ENCODE data around the gene BBS2.

BBS2 gene

DNA sequence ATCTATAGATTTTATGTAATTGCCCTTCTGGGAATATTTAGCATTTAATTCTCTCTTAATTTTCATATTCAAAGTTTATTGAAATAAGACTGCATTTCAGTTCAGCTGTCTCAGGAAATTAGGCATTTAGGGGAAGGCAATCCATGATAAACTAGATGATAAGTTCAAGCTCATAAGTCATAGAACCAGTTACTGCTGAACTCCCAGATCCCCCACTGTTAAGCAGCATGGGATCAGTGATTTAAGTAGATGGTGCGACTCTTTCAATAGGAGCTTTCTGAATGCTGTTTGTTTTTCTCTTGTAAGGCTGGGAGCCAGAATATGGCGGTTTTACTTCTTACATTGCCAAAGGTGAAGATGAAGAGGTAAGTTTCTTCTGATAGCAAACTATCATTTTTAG is 44.6 kb downstream of the BBS2 start:
- peak; percentile 5 to 22 for DNase-seq

DNA sequence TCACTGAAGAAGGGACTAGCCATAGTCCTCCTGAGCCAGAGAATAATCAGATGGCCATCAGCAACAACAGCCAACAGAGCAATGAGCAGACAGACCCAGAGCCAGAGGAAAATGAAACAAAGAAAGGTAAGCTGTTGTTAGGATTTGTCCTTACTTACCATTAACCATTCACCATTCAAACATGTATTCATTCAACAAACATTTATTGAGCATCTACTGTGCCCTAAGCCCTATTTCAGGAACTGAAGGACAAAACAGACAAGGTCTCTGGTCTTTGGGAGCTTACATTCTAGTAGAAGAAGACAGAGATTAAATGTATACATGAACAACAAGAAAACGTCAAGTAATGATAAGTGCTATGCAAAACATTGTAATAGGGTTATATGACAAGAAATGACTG is 49.2 kb downstream of the BBS2 start:
- no peak for DNase-seq

DNA sequence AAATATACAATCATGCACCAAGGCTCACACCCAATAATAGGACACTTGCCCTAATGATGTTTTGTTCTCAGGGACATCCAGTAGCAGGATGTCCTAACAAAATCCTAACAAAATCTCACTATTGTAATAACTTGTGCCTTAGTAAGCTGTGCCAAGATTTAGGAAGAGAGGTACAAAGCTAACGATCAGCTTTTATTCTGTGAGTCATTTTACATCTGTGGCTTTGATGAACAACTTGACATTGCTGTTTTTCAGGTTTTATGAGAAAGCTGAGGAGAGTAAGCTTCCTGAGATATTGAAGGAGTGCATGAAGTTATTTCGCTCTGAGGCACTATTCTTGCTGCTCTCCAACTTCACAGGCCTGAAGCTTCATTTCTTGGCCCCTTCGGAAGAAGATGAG is 49.6 kb downstream of the BBS2 start:
- no peak for DNase-seq

DNA sequence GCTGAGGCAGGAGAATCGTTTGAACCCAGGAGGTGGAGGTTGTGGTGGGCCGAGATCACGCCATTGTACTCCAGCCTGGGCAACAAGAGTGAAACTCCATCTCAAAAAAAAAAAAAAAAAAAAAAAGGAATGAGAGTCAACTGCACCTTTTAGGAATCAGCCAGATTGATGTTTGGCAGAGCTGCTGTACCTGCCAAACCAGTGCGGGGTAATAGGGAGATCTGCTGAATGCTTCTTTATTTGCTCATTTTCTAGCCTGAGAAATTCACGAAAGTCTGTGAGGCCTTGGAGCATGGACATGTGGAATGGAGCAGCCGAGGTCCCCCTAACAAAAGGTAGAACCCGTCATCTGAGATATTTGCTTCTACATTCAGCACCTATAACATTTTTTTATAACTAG is 50.1 kb downstream of the BBS2 start:
- no peak for DNase-seq

DNA sequence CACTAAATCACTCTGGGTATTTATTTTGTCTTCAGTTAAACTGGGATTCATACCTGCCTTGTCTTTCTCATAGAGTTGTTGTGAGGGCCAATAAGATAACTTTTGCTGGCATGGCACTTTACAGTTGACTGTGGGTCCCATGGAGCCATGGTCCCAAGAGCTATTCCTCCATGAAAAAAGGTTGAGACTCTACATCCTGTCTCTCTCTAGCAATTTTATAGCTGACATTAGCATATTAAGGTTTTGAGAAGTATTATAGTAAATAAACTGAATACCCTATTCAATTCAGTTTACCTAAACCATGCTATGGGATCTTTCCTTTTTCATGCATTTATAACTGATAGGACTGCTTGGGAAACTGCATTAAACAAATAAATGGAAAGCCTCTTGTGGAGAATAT is 51.0 kb downstream of the BBS2 start:
- DNase-seq: no peak

DNA sequence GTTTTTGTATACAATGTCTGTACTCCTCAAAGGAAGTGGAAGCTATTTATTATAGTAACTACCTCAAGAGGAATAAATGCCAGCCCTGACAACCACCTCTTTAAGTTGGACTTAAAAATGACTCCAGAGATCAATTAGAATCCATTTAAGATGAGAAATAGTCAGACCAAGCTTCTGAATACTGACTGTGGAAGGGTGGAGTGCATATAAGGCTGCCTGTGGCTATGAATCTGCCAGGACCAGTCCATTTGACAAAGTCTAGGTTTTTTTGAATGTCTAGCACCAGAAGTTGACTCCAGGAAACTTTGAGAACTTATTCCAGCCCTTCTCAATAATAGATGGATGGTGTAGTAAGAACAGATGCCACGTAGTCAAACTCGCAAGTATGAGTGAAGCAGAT is 53.5 kb downstream of the BBS2 start:
- DNase-seq: no peak

DNA sequence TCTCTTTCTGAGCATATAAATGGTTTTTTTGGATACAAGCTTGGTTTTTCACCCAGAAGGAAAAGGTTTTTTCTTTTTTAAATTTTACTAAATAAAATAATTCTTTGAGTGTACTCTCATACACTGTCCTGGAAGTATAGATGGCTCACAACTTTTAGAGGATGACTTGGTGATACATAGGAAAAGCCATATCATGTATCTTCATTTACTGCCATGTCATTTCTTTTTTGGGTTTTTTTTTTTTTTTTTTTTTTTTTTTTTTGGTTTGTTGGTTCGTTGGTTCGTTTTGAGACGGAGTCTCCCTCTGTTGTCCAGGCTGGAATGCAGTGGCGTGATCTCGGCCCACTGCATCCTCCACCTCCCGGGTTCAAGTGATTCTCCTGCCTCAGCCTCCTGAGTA is 56.7 kb downstream of the BBS2 start:
- DNase-seq: no peak

DNA sequence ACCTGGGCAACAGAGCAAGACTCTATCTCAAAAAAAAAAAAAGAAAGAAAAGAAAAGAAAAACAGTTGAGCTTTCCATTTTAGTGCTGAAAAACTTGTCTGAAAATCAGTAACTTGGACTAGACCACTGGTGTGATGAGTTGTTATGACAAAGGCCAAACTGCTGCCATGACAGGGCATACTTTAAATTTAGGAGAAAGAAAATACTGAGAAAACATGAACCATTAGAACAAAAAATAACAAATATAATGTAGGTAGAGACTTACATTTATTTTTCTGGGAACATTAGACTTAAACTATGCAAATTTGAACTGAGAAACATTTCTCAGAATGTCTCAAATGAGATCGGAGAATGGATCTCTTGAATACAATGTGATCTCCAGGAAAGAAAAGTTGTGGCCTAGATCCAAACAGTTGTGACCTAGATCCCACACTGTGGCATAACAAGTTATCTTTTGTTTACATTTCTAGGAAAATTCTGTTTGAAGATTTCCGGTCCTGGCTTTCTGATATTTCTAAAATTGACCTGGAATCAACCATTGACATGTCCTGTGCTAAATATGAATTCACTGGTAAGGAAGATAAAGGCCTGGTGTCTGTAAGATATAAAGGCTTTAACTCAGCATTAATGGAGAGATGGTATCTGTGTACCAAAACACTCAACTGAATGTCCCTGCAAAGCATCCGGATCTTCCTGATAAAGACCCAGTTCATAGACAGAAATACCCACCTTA is 57.6 kb downstream of the BBS2 start:
- no peak for DNase-seq

DNA sequence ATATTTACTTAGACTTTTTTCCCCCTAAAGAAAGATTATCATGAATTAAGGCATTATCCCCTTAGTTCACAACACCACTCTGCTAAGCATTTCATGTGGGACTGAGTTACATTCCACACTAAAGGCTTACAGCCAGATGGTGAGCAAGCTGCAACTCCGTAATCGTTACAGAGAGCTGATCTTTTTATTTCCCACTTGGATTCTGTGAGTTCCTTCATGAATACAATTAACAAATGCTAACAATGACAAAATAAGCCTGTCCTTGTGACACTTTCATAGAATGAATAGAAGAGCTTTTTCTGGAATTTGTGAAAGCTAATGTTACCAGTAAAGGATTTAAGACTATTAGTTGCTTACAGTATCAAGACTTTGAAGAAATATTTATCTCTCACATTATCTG is 59.7 kb downstream of the BBS2 start:
- no peak for DNase-seq

DNA sequence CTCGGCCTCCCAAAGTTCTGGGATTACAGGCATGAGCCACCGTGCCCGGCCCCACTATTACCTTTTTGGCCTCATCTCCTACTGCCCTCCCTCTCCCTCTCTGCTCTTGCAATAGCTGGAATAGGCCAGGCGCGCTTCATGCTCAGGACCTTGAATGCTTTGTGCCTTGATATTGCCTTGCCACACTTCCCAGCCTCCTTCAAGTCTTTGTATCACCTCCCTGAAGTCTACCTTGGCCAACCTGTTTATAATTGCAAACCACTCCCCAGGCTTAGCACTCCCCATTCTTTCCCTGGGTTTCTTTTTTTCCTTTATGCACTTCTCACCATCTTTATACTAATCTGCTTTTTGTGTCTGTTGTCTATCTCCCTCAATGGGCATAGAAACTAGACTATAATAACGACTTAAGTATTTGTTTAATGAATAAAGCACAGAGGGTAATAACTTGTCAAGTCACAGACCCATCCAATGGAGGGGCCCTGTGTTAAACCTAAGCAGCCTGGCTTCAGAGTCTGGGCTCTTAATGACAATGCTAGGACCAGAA is 61.8 kb downstream of the BBS2 start:
- DNase-seq: no peak

DNA sequence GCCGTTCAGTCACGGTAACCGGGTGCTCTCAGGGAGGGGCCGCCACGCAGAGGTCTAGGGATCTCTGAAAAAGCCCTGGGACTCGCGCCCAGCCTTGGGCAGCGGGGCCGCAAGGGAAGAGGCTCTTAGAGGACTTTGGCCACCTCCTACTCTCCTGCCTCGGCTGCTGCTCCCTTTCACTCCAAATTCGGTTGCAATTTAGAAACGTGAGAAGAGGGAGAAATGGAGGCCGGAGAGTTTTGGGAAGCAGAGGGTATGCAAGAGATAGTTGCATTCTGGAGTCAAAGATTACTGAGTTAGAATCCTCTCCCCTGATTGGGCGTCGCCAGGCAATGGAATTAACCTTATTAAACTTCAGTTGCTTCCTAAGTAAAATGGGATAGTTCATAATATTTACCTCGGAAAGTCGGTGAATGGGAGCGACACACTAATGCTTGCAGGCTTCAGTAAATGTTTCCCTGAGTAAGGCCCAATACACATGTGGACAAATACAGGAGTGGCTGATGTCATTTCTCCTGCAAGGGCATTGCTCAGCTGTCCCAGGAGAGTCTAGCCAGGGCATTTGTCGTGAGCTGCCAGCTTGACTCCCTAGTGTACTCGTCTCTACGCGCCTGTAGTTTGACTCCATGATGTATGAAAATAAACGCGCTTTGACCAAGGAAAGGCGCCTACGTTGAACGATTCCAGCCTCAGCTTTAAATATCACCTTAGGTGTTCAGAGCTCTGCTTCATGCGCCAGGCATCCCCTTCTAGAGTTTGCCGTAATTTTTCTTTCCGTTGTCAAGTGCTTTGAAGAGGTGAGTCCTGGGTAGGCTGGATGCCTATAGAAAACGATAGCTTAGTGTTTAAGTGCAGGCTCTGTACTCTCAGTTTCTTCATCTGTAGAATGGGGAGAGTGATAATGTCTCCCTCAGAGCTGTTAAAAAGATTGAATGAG is 67.8 kb downstream of the BBS2 start:
- peak in 1 of 2 experiments; percentile 23 for DNase-seq

DNA sequence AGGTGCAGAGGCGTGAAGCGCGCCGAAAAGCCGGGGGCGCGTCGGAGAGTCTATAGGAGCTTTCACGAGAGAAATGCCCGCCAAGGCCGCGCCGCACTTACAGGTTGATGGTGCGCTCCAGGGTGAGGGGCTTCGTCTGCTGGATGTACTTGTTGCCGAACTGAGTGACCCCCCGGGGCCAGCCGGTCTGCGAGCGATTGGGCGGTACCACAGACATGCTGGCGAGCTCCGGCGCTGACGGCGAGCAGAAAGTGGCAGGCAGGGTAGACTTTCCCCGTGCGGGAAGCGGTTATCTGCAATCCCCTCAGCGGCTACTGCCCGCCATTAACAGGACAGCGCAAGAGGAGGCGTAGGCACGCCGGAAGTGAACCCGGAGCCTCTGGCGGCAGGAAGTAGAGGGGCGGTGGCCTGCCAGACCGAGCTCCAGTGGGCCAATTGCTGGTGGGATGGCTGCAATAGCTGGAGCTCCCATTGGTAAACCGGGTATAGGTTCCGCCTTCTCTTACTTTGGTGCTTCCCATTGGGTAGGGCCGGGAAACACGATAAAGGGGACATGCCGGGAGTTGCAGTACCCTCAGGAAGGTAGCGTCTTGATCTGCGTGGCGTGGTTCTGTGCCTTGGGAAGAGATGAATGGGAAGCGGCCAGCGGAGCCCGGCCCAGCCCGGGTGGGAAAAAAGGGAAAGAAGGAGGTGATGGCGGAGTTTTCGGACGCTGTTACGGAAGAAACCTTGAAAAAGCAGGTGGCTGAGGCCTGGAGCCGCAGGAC is 68.7 kb downstream of the BBS2 start, which contains the start of the genes NUDT21 and OGFOD1:
TSS of gene NUDT21 (minus strand) at position 347 of the 767 bp plus-strand sequence. CDS start at position 217, 130 bp downstream.
TSS of gene OGFOD1 (plus strand) at position 569 of the 767 bp plus-strand sequence. CDS start at position 628, 59 bp downstream.
- DNase-seq: peak; percentile 91 to 94

DNA sequence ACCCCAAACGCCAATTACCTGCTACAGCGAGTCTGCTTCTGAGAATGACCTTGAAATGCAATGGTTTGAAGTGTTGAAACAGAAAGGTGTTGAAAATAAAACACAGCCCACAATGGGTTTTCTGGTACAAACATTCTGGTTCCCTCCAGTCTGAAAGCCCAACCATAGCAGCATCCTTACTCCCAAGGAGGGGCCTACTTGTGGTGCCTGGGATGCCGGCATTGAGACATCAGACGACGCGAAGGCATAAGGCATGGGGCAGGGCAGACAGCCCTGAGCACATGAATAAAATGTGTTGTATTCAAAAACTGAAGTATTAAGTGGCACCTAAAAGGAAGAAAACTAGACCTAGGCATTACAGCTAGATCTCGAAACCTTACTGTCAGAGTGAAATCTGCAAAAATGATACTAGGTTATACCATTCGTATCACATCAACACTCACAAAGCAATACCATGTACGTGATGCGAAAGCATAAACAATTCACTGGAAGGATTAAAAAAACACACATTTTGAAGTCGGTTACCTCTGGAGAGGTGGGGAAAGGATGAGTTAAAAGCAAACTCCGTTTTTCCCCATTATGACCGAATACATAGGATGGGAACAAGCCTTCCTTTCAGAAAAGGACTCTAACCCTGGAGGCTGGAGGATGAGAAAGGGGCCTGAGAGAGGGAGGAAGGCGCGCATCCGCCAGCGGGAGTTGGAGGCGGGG is 69.4 kb downstream of the BBS2 start:
- no peak for DNase-seq

DNA sequence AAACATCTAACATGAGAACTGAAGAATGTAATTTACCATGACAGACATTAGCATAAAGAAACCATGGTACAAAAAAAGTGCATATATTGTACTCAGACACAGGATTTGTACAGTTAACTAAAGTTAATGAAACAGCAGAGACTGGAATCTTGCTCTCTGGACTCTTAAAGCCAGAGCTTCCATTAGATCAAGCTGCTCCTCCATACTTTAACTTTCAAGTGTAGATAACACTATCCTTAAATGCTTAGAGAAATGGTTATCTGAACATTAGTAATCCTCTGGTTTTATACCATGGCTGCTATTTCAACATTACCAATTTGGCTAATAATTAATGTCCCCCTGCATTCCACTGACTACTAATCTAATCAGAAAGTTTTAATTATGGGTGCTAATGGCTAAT is 71.8 kb downstream of the BBS2 start:
- DNase-seq: no peak

DNA sequence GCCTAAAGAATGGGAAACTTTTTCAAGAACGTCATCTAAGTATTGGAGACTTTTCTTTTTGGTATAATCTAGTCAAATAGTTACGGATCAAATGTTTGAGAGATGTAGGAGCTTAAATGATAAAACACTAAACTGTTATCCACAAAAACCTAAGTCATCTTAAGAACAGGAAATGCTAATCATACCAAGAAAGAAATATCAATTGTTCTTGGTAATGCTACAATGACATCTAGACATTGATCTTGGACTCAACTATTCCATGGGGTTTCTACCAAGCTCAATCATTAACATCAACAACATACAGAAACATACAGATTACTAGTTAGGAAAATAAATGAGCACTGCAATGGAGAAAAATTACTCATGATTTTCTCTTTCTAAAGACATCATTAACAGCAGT is 72.5 kb downstream of the BBS2 start:
- no peak for DNase-seq

DNA sequence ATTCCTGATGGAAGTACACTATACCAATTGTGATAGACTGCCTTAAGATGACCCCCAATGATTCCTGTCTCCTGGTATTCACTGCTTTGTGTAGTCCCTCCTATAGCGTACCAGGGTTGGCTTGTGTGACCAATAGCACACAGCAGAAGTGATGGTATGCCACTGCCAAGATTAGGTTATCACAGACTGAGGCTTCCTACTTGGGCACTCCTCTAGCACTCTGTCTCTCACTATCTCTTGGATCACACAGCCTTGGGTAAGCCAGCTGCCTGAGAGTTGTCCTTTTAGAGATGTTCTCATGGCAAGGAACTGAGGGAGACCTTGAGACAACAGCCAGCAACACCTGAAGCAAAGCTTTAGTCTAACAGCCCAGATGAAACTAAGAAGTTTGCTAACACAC is 81.8 kb downstream of the BBS2 start:
- no peak for DNase-seq

DNA sequence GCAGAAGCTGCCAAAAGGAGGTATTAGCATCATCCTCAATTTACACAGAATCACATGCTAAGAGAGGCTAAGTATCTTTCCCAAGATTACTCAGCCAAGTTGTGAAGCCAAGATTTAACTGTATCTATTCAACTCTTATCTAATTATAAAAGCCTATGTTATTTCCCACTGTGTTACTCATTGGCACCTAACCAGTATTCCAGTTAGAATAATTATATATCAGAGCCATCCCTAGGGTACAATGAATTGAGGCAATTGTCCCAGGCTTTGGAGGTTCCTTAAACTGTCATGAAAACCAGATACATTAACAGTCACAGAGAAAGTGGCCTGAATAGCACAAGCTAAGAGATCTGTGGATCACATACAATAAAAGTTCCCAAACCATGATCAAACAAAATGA is 83.6 kb downstream of the BBS2 start:
- DNase-seq: no peak
